Bronchial epithelial cell (primary cell): ENCODE results near the gene ESF1. TPM values are rescaled to one million over a fixed set of nuclear protein-coding genes. Genes with fewer than 3 reads are reported as not detected.

ENCODE experiments used
- DNase-seq: peaks from one replicate; pipeline ENCODE4 v3.0.0-alpha.2; 2010; ENCODE audit warnings: low read depth
- FAIRE-seq: peaks from 2 replicates; lab custom pipeline; 2011; peaks lifted over from hg19 to GRCh38; lab: Jason Lieb, UNC
- H3K27me3 ChIP-seq: 2 replicates; pipeline ENCODE4 v1.5.1; 2011; ENCODE audit warnings: low read length; ENCODE audit not compliant: control insufficient read depth, insufficient read depth
- H3K36me3 ChIP-seq: 2 replicates; pipeline ENCODE4 v1.5.1; 2011; ENCODE audit warnings: low read length; ENCODE audit not compliant: control insufficient read depth, insufficient read depth
- H3K4me3 ChIP-seq: 2 replicates; pipeline ENCODE4 v1.5.1; 2011; ENCODE audit warnings: mild to moderate bottlenecking, low read depth, low read length, control low read depth
- CTCF ChIP-seq: IDR thresholded peaks from 2 replicates; pipeline ENCODE4 v1.5.1; 2011; ENCODE audit warnings: mild to moderate bottlenecking, moderate library complexity, low read length, control low read depth, inconsistent platforms; ENCODE audit not compliant: insufficient read depth, severe bottlenecking
- total RNA-seq: library from RNA; depleted of rRNA; stranded (reverse); fragments of >200 nt; gene quantifications from 2 replicates; pipeline ENCODE4 v1.2.1, GENCODE V29; 2014

Gene ESF1
- total RNA-seq, 1 donor from 2014 or later, result 16.6 TPM

GRCh38 chr20:13813910-13814309, 29.2 kb upstream of the ESF1 start:
- peaks cover 11% of the 10 kb centered on the region for H3K36me3 ChIP-seq
- TF ChIP-seq CTCF, result no peak

GRCh38 chr20:13810446-13810845, 25.7 kb upstream of the ESF1 start:
- DNase-seq, result no peak
- peaks cover 11% of the 10 kb centered on the region for H3K36me3 ChIP-seq

More at GRCh38 chr20:13813910-13814309, 29.2 kb upstream of the ESF1 start:
- H3K4me3 ChIP-seq, result no peak overlapping the region
- no peak for FAIRE-seq
- DNase-seq, result no peak
- H3K27me3 ChIP-seq, result no peaks in the 10 kb centered on the region

GRCh38 chr20:13809855-13810254, 25.1 kb upstream of the ESF1 start:
- no peak for TF ChIP-seq CTCF
- FAIRE-seq (no peak), DNase-seq (no peak)
- H3K36me3 ChIP-seq, result peaks cover 11% of the 10 kb centered on the region
- no peaks in the 10 kb centered on the region for H3K27me3 ChIP-seq
- H3K4me3 ChIP-seq, result no peak overlapping the region

More at GRCh38 chr20:13810446-13810845, 25.7 kb upstream of the ESF1 start:
- FAIRE-seq, result no peak
- Histone ChIP-seq H3K27me3 (no peaks in the 10 kb centered on the region), H3K4me3 (no peak overlapping the region)
- TF ChIP-seq CTCF, result no peak

GRCh38 chr20:13809373-13809772, 24.7 kb upstream of the ESF1 start:
- no peak overlapping the region for H3K4me3 ChIP-seq
- no peak for TF ChIP-seq CTCF
- FAIRE-seq (no peak), DNase-seq (no peak)
- H3K27me3 ChIP-seq, result no peaks in the 10 kb centered on the region
- peaks cover 11% of the 10 kb centered on the region for H3K36me3 ChIP-seq

GRCh38 chr20:13800728-13801134, 16.0 kb upstream of the ESF1 start:
- FAIRE-seq (peak; percentile 97), DNase-seq (peak; percentile 95)
- no peaks in the 10 kb centered on the region for H3K27me3 ChIP-seq
- H3K4me3 ChIP-seq, result no peak overlapping the region
- peaks cover 6% of the 10 kb centered on the region for H3K36me3 ChIP-seq
- no peak for TF ChIP-seq CTCF

- no peak for TF ChIP-seq CTCF
- FAIRE-seq, result no peak
- no peak for DNase-seq
- H3K27me3 ChIP-seq, result no peaks in the 10 kb centered on the region
- no peak overlapping the region for H3K4me3 ChIP-seq
- H3K36me3 ChIP-seq, result peaks cover 8% of the 10 kb centered on the region
Observed at GRCh38 chr20:13799974-13800373, 15.3 kb upstream of the ESF1 start.
